ENCODE measurements around the gene MDGA2. TPM values are rescaled to one million over a fixed set of nuclear protein-coding genes. Genes with fewer than 3 reads are reported as not detected.

MDGA2 gene
- total and polyA plus RNA-seq, 9 of the 15 experiments (the other 6 are each of a cell fraction or from before 2014, with no cell fraction given), result 0.01 to 0.18 (median 0.03) TPM; not detected in 5

- WGBS (ENCODE audit: insufficient coverage, low coverage, missing lambda C conversion rate), result 0% methylated on average over 5 of the region's 5 CpGs
- ATAC-seq, result no peak
Observed at GRCh38 chr14:47509957-47510356, 165.4 kb downstream of the MDGA2 start.

More at GRCh38 chr14:47509957-47510356, 165.4 kb downstream of the MDGA2 start:
- Histone ChIP-seq H4K20me1 (replicated peaks; ENCODE audit: control insufficient read depth, insufficient read depth, low read length) (no peaks in the 10 kb centered on the region), H3K9me1 (ENCODE audit: control insufficient read depth, insufficient read depth, low read length) (no peaks in the 10 kb centered on the region), H3K27ac (ENCODE audit: extremely low read depth, low read depth, low read length) (no peak overlapping the region), H3K4me1 (replicated peaks in 1 of 2; ENCODE audit: control insufficient read depth in 2 of 2, insufficient read depth in 2 of 2, low read length in 2 of 2) (no peaks in the 10 kb centered on the region), H3K36me3 (ENCODE audit: control insufficient read depth, insufficient read depth, low read length) (no peaks in the 10 kb centered on the region), H2AFZ (ENCODE audit: low read depth, low read length) (no peak overlapping the region), H3K4me2 (ENCODE audit: insufficient read depth, low read length) (no peak overlapping the region), H3K4me3 (no peak overlapping the region), H3K9ac (ENCODE audit: insufficient read depth in 1 of 2, low read depth in 2 of 2, low read length in 2 of 2) (no peak overlapping the region), H3K9me3 (replicated peaks; ENCODE audit: control insufficient read depth, insufficient read depth, low read depth, low read length) (no peaks in the 10 kb centered on the region), H3K79me2 (ENCODE audit: control insufficient read depth, insufficient read depth, low read length) (no peaks in the 10 kb centered on the region), H3K27me3 (ENCODE audit: control insufficient read depth in 2 of 2, insufficient read depth in 2 of 2, low read length in 2 of 2) (no peaks in the 10 kb centered on the region)
- in situ Hi-C loops (cut with MboI), result no loop called here
- FAIRE-seq (no peak), DNase-seq (ENCODE audit: extremely low read depth in 1 of 4, low spot score in 3 of 4) (no peak)
- POLR2A ChIA-PET, result no interaction called here
- intact Hi-C loops (cut with micrococcal nuclease), result no loop called here
- CTCF ChIA-PET (ENCODE audit: low intra/inter-chr PET ratio), result no interaction called here
- BruUV-seq (replicated peaks), result no TSS peak
- TF ChIP-seq ZNF561 (CRISPR knock-in tag; conservative IDR thresholded peaks at IDR 0.05) (no peak), TBL1XR1 (IDR thresholded peaks at IDR 0.05; ENCODE audit: low read length in 2 of 2) (no peak), GATAD2B (IDR thresholded peaks at IDR 0.05; ENCODE audit: borderline replicate concordance) (no peak), RBM17 (IDR thresholded peaks at IDR 0.05; ENCODE audit: borderline replicate concordance, low read depth, low read length) (no peak), MEF2D (tag; conservative IDR thresholded peaks at IDR 0.05; ENCODE audit: low read depth) (no peak), PHTF2 (CRISPR knock-in tag; IDR thresholded peaks at IDR 0.05) (no peak), RBFOX2 (IDR thresholded peaks at IDR 0.05; ENCODE audit: low read depth, low read length) (no peak), ZNF77 (CRISPR knock-in tag; IDR thresholded peaks at IDR 0.05) (no peak), ETS2 (tag; IDR thresholded peaks at IDR 0.05; ENCODE audit: borderline replicate concordance, poor library complexity, severe bottlenecking) (no peak), BMI1 (IDR thresholded peaks at IDR 0.05; ENCODE audit: low read length) (no peak), YBX1 (IDR thresholded peaks at IDR 0.05) (no peak), ZNF217 (CRISPR knock-in tag; IDR thresholded peaks at IDR 0.05) (no peak), ZNF449 (CRISPR knock-in tag; IDR thresholded peaks at IDR 0.05) (no peak)

Data from K562 (cell line).